ENCODE data around the gene GPC6. TPM values are rescaled to one million over a fixed set of nuclear protein-coding genes. Genes with fewer than 3 reads are reported as not detected.

GPC6 gene
- total RNA-seq, 1 donor from 2014 or later, result 16.1 TPM

GRCh38 chr13:93375491-93375890 is 148.9 kb downstream of the GPC6 start:
- H3K27me3 Mint-ChIP-seq (ENCODE audit: unreplicated experiment), result no peaks in the 10 kb centered on the region
- no peak for TF ChIP-seq CTCF (IDR thresholded peaks at IDR 0.05; ENCODE audit: unreplicated experiment)
- H3K27ac Mint-ChIP-seq (ENCODE audit: unreplicated experiment), result no peak overlapping the region
- no peaks in the 10 kb centered on the region for H3K36me3 Mint-ChIP-seq (ENCODE audit: low read depth, unreplicated experiment)
- no peak overlapping the region for H3K4me3 Mint-ChIP-seq (ENCODE audit: unreplicated experiment)
- no peaks in the 10 kb centered on the region for H3K4me1 Mint-ChIP-seq (ENCODE audit: unreplicated experiment)
- no peak for DNase-seq (ENCODE audit: low spot score)
- no peaks in the 10 kb centered on the region for H3K9me3 Mint-ChIP-seq (ENCODE audit: unreplicated experiment)

GRCh38 chr13:93377196-93377595 is 150.6 kb downstream of the GPC6 start:
- no peak overlapping the region for H3K27ac Mint-ChIP-seq (ENCODE audit: unreplicated experiment)
- no peaks in the 10 kb centered on the region for H3K4me1 Mint-ChIP-seq (ENCODE audit: unreplicated experiment)
- H3K27me3 Mint-ChIP-seq (ENCODE audit: unreplicated experiment), result no peaks in the 10 kb centered on the region
- TF ChIP-seq CTCF (IDR thresholded peaks at IDR 0.05; ENCODE audit: unreplicated experiment), result no peak
- no peak for DNase-seq (ENCODE audit: low spot score)
- H3K9me3 Mint-ChIP-seq (ENCODE audit: unreplicated experiment), result no peaks in the 10 kb centered on the region
- H3K4me3 Mint-ChIP-seq (ENCODE audit: unreplicated experiment), result no peak overlapping the region
- H3K36me3 Mint-ChIP-seq (ENCODE audit: low read depth, unreplicated experiment), result no peaks in the 10 kb centered on the region

- TF ChIP-seq CTCF (IDR thresholded peaks at IDR 0.05; ENCODE audit: unreplicated experiment), result no peak
- Mint-ChIP-seq H3K4me3 (ENCODE audit: unreplicated experiment) (no peak overlapping the region), H3K9me3 (ENCODE audit: unreplicated experiment) (no peaks in the 10 kb centered on the region), H3K4me1 (ENCODE audit: unreplicated experiment) (peaks cover 5% of the 10 kb centered on the region), H3K36me3 (ENCODE audit: low read depth, unreplicated experiment) (no peaks in the 10 kb centered on the region), H3K27me3 (ENCODE audit: unreplicated experiment) (no peaks in the 10 kb centered on the region), H3K27ac (ENCODE audit: unreplicated experiment) (no peak overlapping the region)
- no peak for DNase-seq (ENCODE audit: low spot score)
These were observed 151.6 kb downstream of the GPC6 start for GRCh38 chr13:93378184-93378583.

- no peak overlapping the region for H3K4me3 Mint-ChIP-seq (ENCODE audit: unreplicated experiment)
- no peak for TF ChIP-seq CTCF (IDR thresholded peaks at IDR 0.05; ENCODE audit: unreplicated experiment)
- DNase-seq (ENCODE audit: low spot score), result no peak
- no peaks in the 10 kb centered on the region for H3K9me3 Mint-ChIP-seq (ENCODE audit: unreplicated experiment)
- no peak overlapping the region for H3K27ac Mint-ChIP-seq (ENCODE audit: unreplicated experiment)
- peaks cover 5% of the 10 kb centered on the region for H3K4me1 Mint-ChIP-seq (ENCODE audit: unreplicated experiment)
- no peaks in the 10 kb centered on the region for H3K36me3 Mint-ChIP-seq (ENCODE audit: low read depth, unreplicated experiment)
- H3K27me3 Mint-ChIP-seq (ENCODE audit: unreplicated experiment), result no peaks in the 10 kb centered on the region
These were observed 159.5 kb downstream of the GPC6 start for GRCh38 chr13:93386116-93386515.

GRCh38 chr13:93388701-93389100 is 162.1 kb downstream of the GPC6 start:
- Mint-ChIP-seq H3K36me3 (ENCODE audit: low read depth, unreplicated experiment) (no peaks in the 10 kb centered on the region), H3K27me3 (ENCODE audit: unreplicated experiment) (no peaks in the 10 kb centered on the region), H3K4me3 (ENCODE audit: unreplicated experiment) (no peak overlapping the region), H3K9me3 (ENCODE audit: unreplicated experiment) (no peaks in the 10 kb centered on the region), H3K4me1 (ENCODE audit: unreplicated experiment) (no peaks in the 10 kb centered on the region), H3K27ac (ENCODE audit: unreplicated experiment) (no peak overlapping the region)
- TF ChIP-seq CTCF (IDR thresholded peaks at IDR 0.05; ENCODE audit: unreplicated experiment), result no peak
- DNase-seq (ENCODE audit: low spot score), result no peak

Measured in endothelial cell (in vitro differentiated cells).